22Rv1 (cell line): ENCODE results near the gene LCLAT1.

ENCODE experiments used
- H3K27ac ChIP-seq: fragments of 450-650 bp; 2 replicates; pipeline ENCODE4 v1.5.1; 2017
- CTCF ChIP-seq: fragments of 450-650 bp; IDR thresholded peaks from 2 replicates; pipeline ENCODE4 v1.5.1; 2017; ENCODE audit warnings: mild to moderate bottlenecking
- ZFX ChIP-seq: fragments of 450-650 bp; IDR thresholded peaks from 2 replicates; pipeline ENCODE4 v1.6.1; 2017; ENCODE audit warnings: antibody characterized with exemption, borderline replicate concordance

LCLAT1 gene

GRCh38 chr2:30577151-30577550 lies 130.1 kb downstream of the LCLAT1 start:
- no peak overlapping the region for H3K27ac ChIP-seq
- TF ChIP-seq ZFX (no peak), CTCF (no peak)

GRCh38 chr2:30580391-30580790 lies 133.3 kb downstream of the LCLAT1 start:
- no peak overlapping the region for H3K27ac ChIP-seq

GRCh38 chr2:30582521-30582920 lies 135.5 kb downstream of the LCLAT1 start:
- TF ChIP-seq CTCF (no peak), ZFX (no peak)
- H3K27ac ChIP-seq: no peak overlapping the region

More at GRCh38 chr2:30580391-30580790, 133.3 kb downstream of the LCLAT1 start:
- TF ChIP-seq CTCF (no peak), ZFX (no peak)

GRCh38 chr2:30583204-30583749 lies 136.2 kb downstream of the LCLAT1 start:
- TF ChIP-seq ZFX (no peak), CTCF (no peak)
- no peak overlapping the region for H3K27ac ChIP-seq

GRCh38 chr2:30584116-30584515 lies 137.1 kb downstream of the LCLAT1 start:
- no peak overlapping the region for H3K27ac ChIP-seq
- TF ChIP-seq ZFX (no peak), CTCF (no peak)

GRCh38 chr2:30588994-30589393 lies 141.9 kb downstream of the LCLAT1 start:
- H3K27ac ChIP-seq: no peak overlapping the region
- TF ChIP-seq CTCF: no peak
- no peak for TF ChIP-seq ZFX

GRCh38 chr2:30590407-30590806 lies 143.4 kb downstream of the LCLAT1 start:
- no peak for TF ChIP-seq ZFX
- no peak for TF ChIP-seq CTCF

More at GRCh38 chr2:30590407-30590806, 143.4 kb downstream of the LCLAT1 start:
- no peak overlapping the region for H3K27ac ChIP-seq
